Measurements from ENCODE around the gene PRR18.

DNA sequence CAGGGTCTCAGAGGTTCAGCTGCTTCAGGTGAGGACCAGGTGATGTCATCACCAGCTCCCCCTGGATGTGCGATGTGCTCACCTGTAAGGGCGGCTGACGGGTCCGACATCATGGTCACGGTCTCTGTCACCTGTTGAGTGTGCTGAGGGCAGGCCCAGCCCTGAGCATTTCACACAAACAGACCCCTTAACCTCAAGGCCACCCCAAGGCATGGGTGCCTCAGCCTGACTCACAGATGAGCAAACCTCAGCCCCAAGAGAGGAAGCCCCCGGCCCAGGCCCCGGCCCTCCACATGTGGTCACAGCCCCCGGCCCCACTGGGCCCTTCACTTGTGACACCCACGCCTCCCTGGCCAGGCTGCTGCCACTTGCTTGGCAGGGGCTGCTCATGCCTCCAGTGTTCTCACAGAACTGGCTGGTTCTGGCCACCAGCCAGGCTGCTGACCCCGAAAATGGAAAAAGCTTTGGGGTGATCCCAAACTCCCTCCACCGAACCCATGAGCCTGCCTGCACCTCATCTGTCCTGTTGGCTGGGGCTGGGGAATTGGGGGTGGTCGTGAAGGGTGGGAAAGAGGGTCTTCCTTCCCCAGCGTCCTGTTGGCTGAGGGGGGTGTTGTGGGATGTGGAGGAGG lies 33.3 kb downstream of the PRR18 start:
- TF ChIP-seq CTCF (IDR thresholded peaks at IDR 0.05; ENCODE audit: borderline replicate concordance, extremely low read depth, low read length, poor library complexity, severe bottlenecking) = no peak
- no peak for TF ChIP-seq EZH2 (IDR thresholded peaks at IDR 0.05; ENCODE audit: borderline replicate concordance, low read depth, low read length, severe bottlenecking)
